SU-DHL-6 (cell line): ENCODE results near the gene ATRN.

ENCODE experiments used
- H2AFZ ChIP-seq: fragments of 200-600 bp; sonication (generic); 2 replicates; pipeline ENCODE4 v1.6.1; 2014; ENCODE audit warnings: low read depth, mild to moderate bottlenecking, moderate library complexity, mixed read lengths, antibody characterized with exemption, low read length; ENCODE audit not compliant: severe bottlenecking
- H3F3A ChIP-seq: fragments of 200-600 bp; shearing (Covaris generic); 2 replicates; pipeline ENCODE4 v1.6.0; 2016; ENCODE audit warnings: antibody characterized with exemption, mild to moderate bottlenecking; ENCODE audit not compliant: insufficient read depth
- H3K27ac ChIP-seq: fragments of 200-600 bp; sonication (generic); 2 replicates; pipeline ENCODE4 v1.5.1; 2016; ENCODE audit warnings: low read depth, mild to moderate bottlenecking, low read length, moderate library complexity, mixed read lengths
- H3K27me3 ChIP-seq: fragments of 200-600 bp; sonication (generic), shearing (Covaris generic); 2 replicates; pipeline ENCODE4 v1.6.0; 2014; ENCODE audit warnings: mild to moderate bottlenecking, low read length
- H3K36me3 ChIP-seq: fragments of 200-600 bp; sonication (generic); 2 replicates; pipeline ENCODE4 v1.6.1; 2014; ENCODE audit warnings: mild to moderate bottlenecking, low read length, mixed read lengths
- H3K4me2 ChIP-seq: fragments of 300-600, 200-600 bp; shearing (Covaris generic), sonication (generic); 2 replicates; pipeline ENCODE4 v1.6.0; 2014; ENCODE audit warnings: low read length, low read depth, mild to moderate bottlenecking; ENCODE audit not compliant: poor library complexity, severe bottlenecking
- H3K4me3 ChIP-seq: fragments of 200-600 bp; sonication (generic); 2 replicates; pipeline ENCODE4 v1.5.1; 2014; ENCODE audit warnings: antibody characterized with exemption, low read length, mild to moderate bottlenecking, mixed read lengths; ENCODE audit not compliant: insufficient read depth, poor library complexity, severe bottlenecking
- H3K79me2 ChIP-seq: fragments of 200-600 bp; sonication (generic); 2 replicates; pipeline ENCODE4 v1.6.1; 2014; ENCODE audit warnings: mild to moderate bottlenecking, low read length, moderate library complexity; ENCODE audit not compliant: insufficient read depth
- H3K9ac ChIP-seq: fragments of 200-600 bp; sonication (generic); 2 replicates; pipeline ENCODE4 v1.7.0; 2014; ENCODE audit warnings: mild to moderate bottlenecking, low read length
- H3K9me2 ChIP-seq: fragments of 200-600 bp; sonication (generic); replicated peaks from 2 replicates; pipeline ENCODE4 v1.6.1; 2014; ENCODE audit warnings: low read length; ENCODE audit not compliant: insufficient read depth
- H3K9me3 ChIP-seq: fragments of 200-600 bp; sonication (generic); 2 replicates; pipeline ENCODE4 v1.6.1; 2014; ENCODE audit warnings: low read length, mixed read lengths; ENCODE audit not compliant: insufficient read depth
- H4K20me1 ChIP-seq: fragments of 200-600 bp; sonication (generic); 2 replicates; pipeline ENCODE4 v1.6.1; 2014; ENCODE audit warnings: low read depth, mild to moderate bottlenecking, antibody characterized with exemption, low read length, moderate library complexity, mixed read lengths
- CTCF ChIP-seq: fragments of 200-600 bp; sonication (generic); IDR thresholded peaks from one replicate; pipeline ENCODE4 v1.5.1; 2017; ENCODE audit warnings: antibody characterized with exemption, mild to moderate bottlenecking, low read length, moderate library complexity; ENCODE audit not compliant: insufficient read depth, poor library complexity, severe bottlenecking
- EZH2phosphoT487 ChIP-seq: fragments of 200-600 bp; sonication (generic), shearing (Covaris generic); conservative IDR thresholded peaks from 2 replicates; pipeline ENCODE4 v1.6.1; 2018; ENCODE audit warnings: mild to moderate bottlenecking, antibody characterized with exemption, low read length, moderate library complexity, mixed read lengths

Gene ATRN

GRCh38 chr20:3674447-3674846 lies 203.6 kb downstream of the ATRN start:
- TF ChIP-seq CTCF (no peak), EZH2phosphoT487 (no peak)
- Histone ChIP-seq H3K4me2 (no peak overlapping the region), H3K9me3 (no peaks in the 10 kb centered on the region), H3K79me2 (no peaks in the 10 kb centered on the region), H4K20me1 (no peaks in the 10 kb centered on the region), H2AFZ (no peak overlapping the region), H3F3A (no peaks in the 10 kb centered on the region), H3K9ac (no peak overlapping the region), H3K27me3 (no peaks in the 10 kb centered on the region), H3K4me3 (no peak overlapping the region), H3K9me2 (no peaks in the 10 kb centered on the region), H3K36me3 (no peaks in the 10 kb centered on the region), H3K27ac (no peak overlapping the region)

- TF ChIP-seq CTCF (no peak), EZH2phosphoT487 (no peak)
- H2AFZ ChIP-seq: no peak overlapping the region
- no peak overlapping the region for H3K4me2 ChIP-seq
Measured at GRCh38 chr20:3674995-3675900, 204.4 kb downstream of the ATRN start.

GRCh38 chr20:3677733-3678132 lies 206.9 kb downstream of the ATRN start:
- H3K4me3 ChIP-seq: no peak overlapping the region
- H3K27me3 ChIP-seq: no peaks in the 10 kb centered on the region
- TF ChIP-seq CTCF: no peak
- TF ChIP-seq EZH2phosphoT487: no peak
- no peaks in the 10 kb centered on the region for H3K36me3 ChIP-seq
- no peak overlapping the region for H3K9ac ChIP-seq
- H3K4me2 ChIP-seq: no peak overlapping the region
- H3K9me3 ChIP-seq: no peaks in the 10 kb centered on the region
- H3K27ac ChIP-seq: no peak overlapping the region
- no peaks in the 10 kb centered on the region for H3K9me2 ChIP-seq
- H3K79me2 ChIP-seq: no peaks in the 10 kb centered on the region
- no peak overlapping the region for H2AFZ ChIP-seq
- H4K20me1 ChIP-seq: no peaks in the 10 kb centered on the region
- H3F3A ChIP-seq: no peaks in the 10 kb centered on the region

More at GRCh38 chr20:3674995-3675900, 204.4 kb downstream of the ATRN start:
- Histone ChIP-seq H3K9ac (no peak overlapping the region), H4K20me1 (no peaks in the 10 kb centered on the region), H3K36me3 (no peaks in the 10 kb centered on the region), H3K27me3 (no peaks in the 10 kb centered on the region), H3K4me3 (no peak overlapping the region), H3K27ac (no peak overlapping the region), H3K9me2 (no peaks in the 10 kb centered on the region), H3K9me3 (no peaks in the 10 kb centered on the region), H3F3A (no peaks in the 10 kb centered on the region), H3K79me2 (no peaks in the 10 kb centered on the region)
